ENCODE measurements around the gene AURKB. TPM values are rescaled to one million over a fixed set of nuclear protein-coding genes. Genes with fewer than 3 reads are reported as not detected.

AURKB gene
- total and polyA plus RNA-seq, 2 of the 13 experiments (the other 11 are each of a cell fraction or from before 2014, with no cell fraction given): 29.5 to 75.3 TPM

- TF ChIP-seq THAP8 (CRISPR knock-in tag; IDR thresholded peaks at IDR 0.05; ENCODE audit: borderline replicate concordance) (no peak), ARID5B (CRISPR knock-in tag; IDR thresholded peaks at IDR 0.05) (peak; percentile 69), FIP1L1 (IDR thresholded peaks at IDR 0.05; ENCODE audit: borderline replicate concordance, insufficient read depth, low read depth, low read length) (no peak), ZNF768 (CRISPR knock-in tag; IDR thresholded peaks at IDR 0.05) (no peak), ZNF724P (CRISPR knock-in tag; IDR thresholded peaks at IDR 0.05; ENCODE audit: borderline replicate concordance) (no peak), TGIF2 (CRISPR knock-in tag; IDR thresholded peaks at IDR 0.05) (no peak), KMT2B (CRISPR knock-in tag; IDR thresholded peaks at IDR 0.05) (peak; percentile 23; the same call in 1 of the 2 replicates), SCMH1 (CRISPR knock-in tag; IDR thresholded peaks at IDR 0.05; ENCODE audit: borderline replicate concordance) (no peak), ZNF546 (CRISPR knock-in tag; conservative IDR thresholded peaks at IDR 0.05) (no peak), MAFK (conservative IDR thresholded peaks at IDR 0.05 in 1 of 2, IDR thresholded peaks at IDR 0.05 in 1 of 2; ENCODE audit: low read length in 2 of 2) (no peak), EHMT2 (IDR thresholded peaks at IDR 0.05; ENCODE audit: borderline replicate concordance, low read depth, low read length) (no peak), ZFY (CRISPR knock-in tag; IDR thresholded peaks at IDR 0.05) (no peak), MXD3 (CRISPR knock-in tag; IDR thresholded peaks at IDR 0.05) (no peak), CBX2 (IDR thresholded peaks at IDR 0.05; ENCODE audit: low read depth, low read length) (no peak), CBX2 (CRISPR knock-in tag; IDR thresholded peaks at IDR 0.05; ENCODE audit: low read depth) (no peak), GFI1 (CRISPR knock-in tag; IDR thresholded peaks at IDR 0.05; ENCODE audit: borderline replicate concordance) (peak; percentile 52; the same call in 1 of the 2 replicates), ZGPAT (CRISPR knock-in tag; IDR thresholded peaks at IDR 0.05) (peak; percentile 43; the same call in 1 of the 2 replicates), NONO (IDR thresholded peaks at IDR 0.05) (no peak), NONO (CRISPR knock-in tag; conservative IDR thresholded peaks at IDR 0.05) (no peak), ZC3H4 (CRISPR knock-in tag; IDR thresholded peaks at IDR 0.05; ENCODE audit: borderline replicate concordance) (no peak), NFE2 (CRISPR knock-in tag; IDR thresholded peaks at IDR 0.05) (no peak)
- TF ChIP-seq, protein P1, sequence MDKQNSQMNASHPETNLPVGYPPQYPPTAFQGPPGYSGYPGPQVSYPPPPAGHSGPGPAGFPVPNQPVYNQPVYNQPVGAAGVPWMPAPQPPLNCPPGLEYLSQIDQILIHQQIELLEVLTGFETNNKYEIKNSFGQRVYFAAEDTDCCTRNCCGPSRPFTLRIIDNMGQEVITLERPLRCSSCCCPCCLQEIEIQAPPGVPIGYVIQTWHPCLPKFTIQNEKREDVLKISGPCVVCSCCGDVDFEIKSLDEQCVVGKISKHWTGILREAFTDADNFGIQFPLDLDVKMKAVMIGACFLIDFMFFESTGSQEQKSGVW (CRISPR knock-in tag; IDR thresholded peaks at IDR 0.05; ENCODE audit: borderline replicate concordance): no peak
- TF ChIP-seq, protein P2, sequence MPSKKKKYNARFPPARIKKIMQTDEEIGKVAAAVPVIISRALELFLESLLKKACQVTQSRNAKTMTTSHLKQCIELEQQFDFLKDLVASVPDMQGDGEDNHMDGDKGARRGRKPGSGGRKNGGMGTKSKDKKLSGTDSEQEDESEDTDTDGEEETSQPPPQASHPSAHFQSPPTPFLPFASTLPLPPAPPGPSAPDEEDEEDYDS (CRISPR knock-in tag; IDR thresholded peaks at IDR 0.05): no peak
Measured at GRCh38 chr17:8210761-8211458, 535 bp upstream of the AURKB start (continued).

Measured in HepG2 (cell line).